ENCODE results near the gene LRCH1. TPM values are rescaled to one million over a fixed set of nuclear protein-coding genes. Genes with fewer than 3 reads are reported as not detected.

LRCH1 gene
- total and polyA plus RNA-seq, 2 of the 13 experiments (the other 11 are each of a cell fraction or from before 2014, with no cell fraction given), result 4.1 to 12.6 TPM

- WGBS (ENCODE audit: low lambda C conversion rate), result 12% methylated on average over 4 of the region's 4 CpGs
- Histone ChIP-seq H3K4me2 (ENCODE audit: low read depth, low read length) (no peak overlapping the region), H3K36me3 (replicated peaks in 1 of 2; ENCODE audit: control insufficient read depth in 1 of 2, insufficient read depth in 2 of 2, low read length in 2 of 2) (no peaks in the 10 kb centered on the region), H2AFZ (ENCODE audit: low read length) (no peak overlapping the region), H4K20me1 (ENCODE audit: insufficient read depth, low read length) (no peaks in the 10 kb centered on the region), H3K9ac (ENCODE audit: insufficient read depth, low read depth, low read length) (no peak overlapping the region), H3K79me2 (ENCODE audit: insufficient read depth, low read length) (no peaks in the 10 kb centered on the region), H3K27me3 (ENCODE audit: control insufficient read depth in 1 of 2, insufficient read depth in 2 of 2, low read length in 2 of 2) (no peaks in the 10 kb centered on the region; a peak in 1 of 5 replicates), H3K9me3 (ENCODE audit: low read length) (no peaks in the 10 kb centered on the region), H3K4me3 (replicated peaks in 1 of 3; ENCODE audit: insufficient read depth in 1 of 3, low read depth in 2 of 3, low read length in 3 of 3) (no peak overlapping the region), H3K27ac (ENCODE audit: extremely low read length, insufficient read depth, low read length) (no peak overlapping the region), H3K4me1 (ENCODE audit: insufficient read depth, low read length) (no peaks in the 10 kb centered on the region)
- ATAC-seq, result no peak
- ChIA-PET CTCF (ENCODE audit: low intra/inter-chr PET ratio, low total read pairs) (no interaction called here), POLR2A (no interaction called here)
- no TSS peak for BruUV-seq (replicated peaks)
- no peak for FAIRE-seq
- TF ChIP-seq MIXL1 (CRISPR knock-in tag; IDR thresholded peaks at IDR 0.05), result no peak
- no peak for TF ChIP-seq ZSCAN29 (CRISPR knock-in tag; conservative IDR thresholded peaks at IDR 0.05)
- TF ChIP-seq AKAP8 (CRISPR knock-in tag; IDR thresholded peaks at IDR 0.05), result no peak
- TF ChIP-seq MLLT10 (CRISPR knock-in tag; IDR thresholded peaks at IDR 0.05), result no peak
- no peak for TF ChIP-seq MAFG (CRISPR knock-in tag; IDR thresholded peaks at IDR 0.05)
- no peak for TF ChIP-seq ZNF841 (CRISPR knock-in tag; IDR thresholded peaks at IDR 0.05; ENCODE audit: borderline replicate concordance)
- TF ChIP-seq ZNF276 (CRISPR knock-in tag; IDR thresholded peaks at IDR 0.05; ENCODE audit: low read depth), result no peak
- TF ChIP-seq, protein P1, sequence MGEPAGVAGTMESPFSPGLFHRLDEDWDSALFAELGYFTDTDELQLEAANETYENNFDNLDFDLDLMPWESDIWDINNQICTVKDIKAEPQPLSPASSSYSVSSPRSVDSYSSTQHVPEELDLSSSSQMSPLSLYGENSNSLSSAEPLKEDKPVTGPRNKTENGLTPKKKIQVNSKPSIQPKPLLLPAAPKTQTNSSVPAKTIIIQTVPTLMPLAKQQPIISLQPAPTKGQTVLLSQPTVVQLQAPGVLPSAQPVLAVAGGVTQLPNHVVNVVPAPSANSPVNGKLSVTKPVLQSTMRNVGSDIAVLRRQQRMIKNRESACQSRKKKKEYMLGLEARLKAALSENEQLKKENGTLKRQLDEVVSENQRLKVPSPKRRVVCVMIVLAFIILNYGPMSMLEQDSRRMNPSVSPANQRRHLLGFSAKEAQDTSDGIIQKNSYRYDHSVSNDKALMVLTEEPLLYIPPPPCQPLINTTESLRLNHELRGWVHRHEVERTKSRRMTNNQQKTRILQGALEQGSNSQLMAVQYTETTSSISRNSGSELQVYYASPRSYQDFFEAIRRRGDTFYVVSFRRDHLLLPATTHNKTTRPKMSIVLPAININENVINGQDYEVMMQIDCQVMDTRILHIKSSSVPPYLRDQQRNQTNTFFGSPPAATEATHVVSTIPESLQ (CRISPR knock-in tag; conservative IDR thresholded peaks at IDR 0.05), result no peak
- TF ChIP-seq ZNF567 (CRISPR knock-in tag; IDR thresholded peaks at IDR 0.05; ENCODE audit: borderline replicate concordance), result no peak
- no peak for TF ChIP-seq ZNF770 (CRISPR knock-in tag; IDR thresholded peaks at IDR 0.05)
- TF ChIP-seq ZNF44 (CRISPR knock-in tag; IDR thresholded peaks at IDR 0.05), result no peak
- no peak for TF ChIP-seq ZNF180 (CRISPR knock-in tag; IDR thresholded peaks at IDR 0.05; ENCODE audit: borderline replicate concordance, low read depth)
- no peak for TF ChIP-seq SMAD9 (CRISPR knock-in tag; IDR thresholded peaks at IDR 0.05)
- TF ChIP-seq TCF12 (IDR thresholded peaks at IDR 0.05), result no peak
- no peak for TF ChIP-seq TCF12 (CRISPR knock-in tag; IDR thresholded peaks at IDR 0.05)
- no peak for TF ChIP-seq ZNF709 (CRISPR knock-in tag; IDR thresholded peaks at IDR 0.05)
- no peak for TF ChIP-seq ZNF354B (CRISPR knock-in tag; IDR thresholded peaks at IDR 0.05)
- in situ Hi-C loops (cut with HindIII; ENCODE audit: extremely low pct_ligation_motif_present, low pct_unique_long_range_greater_than_20kb), result no loop called here
- intact Hi-C loops (cut with micrococcal nuclease; ENCODE audit: unreplicated experiment), result no loop called here
- DNase-seq (ENCODE audit: low spot score), result no peak
Measured at GRCh38 chr13:46541210-46541609, 11.8 kb upstream of the LRCH1 start.

Measured in HepG2 (cell line).